K562 (cell line): ENCODE data around the gene ASRGL1. TPM values are rescaled to one million over a fixed set of nuclear protein-coding genes. Genes with fewer than 3 reads are reported as not detected.
"Not testable (repeated sequence)": the region's sequence is repeated elsewhere in the genome, so short reads cannot be mapped to it uniquely, and the experiment has no call there.

ENCODE experiments used
- ATAC-seq: fragments of 200-7000 bp; cut with Tn5 transposase; 3 replicates; pipeline ENCODE4 v1.9.1; 2020; ENCODE audit warnings: moderate library complexity
- BruUV-seq: library from RNA; stranded (reverse); fragments of 400-500 nt; replicated peaks from 2 replicates; lab custom pipeline; 2021; lab: Mats Ljungman, UMichigan
- CTCF ChIA-PET: fragments of 300-600 bp; formaldehyde crosslinking; extraction: SDS; loops from one replicate; lab custom pipeline; 2021; ENCODE audit warnings: low intra/inter-chr PET ratio; lab: Yijun Ruan, JAX
- POLR2A ChIA-PET: fragments of 300-600, 350-650 bp; sonication (Branson Sonifier 250); formaldehyde crosslinking; extraction: SDS; loops from one replicate; lab custom pipeline; 2021; ENCODE audit warnings: antibody characterized with exemption, inconsistent platforms; lab: Yijun Ruan, JAX
- DNase-seq, 4 experiments: peaks; one replicate each; pipeline versions ENCODE4 v3.0.0 to v3.0.0-alpha.2; 2011 to 2018; ENCODE audit warnings: low spot score in 3 of 4, mixed read lengths in 3 of 4; ENCODE audit errors: extremely low read depth in 1 of 4
- FAIRE-seq: peaks from 2 replicates; lab custom pipeline; 2011; peaks lifted over from hg19 to GRCh38; lab: Jason Lieb, UNC
- H2AFZ ChIP-seq: 2 replicates; pipeline ENCODE4 v1.6.0; 2011; ENCODE audit warnings: low read depth, low read length, control low read depth, inconsistent platforms
- H3K27ac ChIP-seq: fragments of 200-600 bp; 3 replicates; pipeline ENCODE4 v1.8.0; 2011; ENCODE audit warnings: low read depth, mild to moderate bottlenecking, control low read depth, inconsistent platforms, low read length, moderate library complexity, mixed read lengths; ENCODE audit errors: extremely low read depth
- H3K27me3 ChIP-seq, 2 experiments: fragments of 300-600 bp in 1 of 2; 2 replicates in 1 of 2; 3 replicates in 1 of 2; pipeline versions ENCODE4 v1.6.0 to v1.8.0; 2011; ENCODE audit warnings: inconsistent platforms in 2 of 2, low read length in 2 of 2, mild to moderate bottlenecking in 1 of 2, mixed read lengths in 1 of 2, moderate library complexity in 1 of 2; ENCODE audit not compliant: control insufficient read depth in 2 of 2, insufficient read depth in 2 of 2
- H3K36me3 ChIP-seq: fragments of 300-600 bp; 3 replicates; pipeline ENCODE4 v1.8.0; 2011; ENCODE audit warnings: mild to moderate bottlenecking, low read length, inconsistent platforms; ENCODE audit not compliant: control insufficient read depth, insufficient read depth
- H3K4me1 ChIP-seq, 2 experiments: fragments of 200-600 bp in 1 of 2; replicated peaks in 1 of 2; 2 replicates in 1 of 2; 3 replicates in 1 of 2; pipeline versions ENCODE4 v1.5.1 to v1.8.0; 2011; ENCODE audit warnings: inconsistent platforms in 2 of 2, low read length in 2 of 2, mild to moderate bottlenecking in 1 of 2, mixed read lengths in 1 of 2, moderate library complexity in 1 of 2; ENCODE audit not compliant: control insufficient read depth in 2 of 2, insufficient read depth in 2 of 2
- H3K4me2 ChIP-seq: 2 replicates; pipeline ENCODE4 v1.6.1; 2011; ENCODE audit warnings: low read length, control low read depth, inconsistent platforms, mixed read lengths; ENCODE audit not compliant: insufficient read depth
- H3K4me3 ChIP-seq: fragments of 200-600 bp; sonication (generic), shearing (Covaris generic); 2 replicates; pipeline ENCODE4 v1.5.1; 2016; ENCODE audit warnings: control low read depth, inconsistent platforms
- H3K79me2 ChIP-seq: fragments of 200-600 bp; 3 replicates; pipeline ENCODE4 v1.8.0; 2011; ENCODE audit warnings: low read length, inconsistent platforms; ENCODE audit not compliant: control insufficient read depth, insufficient read depth
- H3K9ac ChIP-seq, 2 experiments: 2 replicates each; pipeline versions ENCODE4 v1.6.0 to v1.6.1; 2011; ENCODE audit warnings: low read depth in 2 of 2, low read length in 2 of 2, control low read depth in 1 of 2, inconsistent platforms in 1 of 2, mild to moderate bottlenecking in 1 of 2, mixed read lengths in 1 of 2; ENCODE audit not compliant: insufficient read depth in 1 of 2
- H3K9me1 ChIP-seq: one replicate; pipeline ENCODE4 v1.6.0; 2011; ENCODE audit warnings: inconsistent platforms, mild to moderate bottlenecking, low read length, moderate library complexity; ENCODE audit not compliant: control insufficient read depth, insufficient read depth
- H3K9me3 ChIP-seq: replicated peaks from 2 replicates; pipeline ENCODE4 v1.5.1; 2011; ENCODE audit warnings: low read depth, low read length, inconsistent platforms; ENCODE audit not compliant: control insufficient read depth, insufficient read depth
- H4K20me1 ChIP-seq: replicated peaks from 2 replicates; pipeline ENCODE4 v1.6.1; 2011; ENCODE audit warnings: low read length, inconsistent platforms, mixed read lengths; ENCODE audit not compliant: control insufficient read depth, insufficient read depth
- ARID2 ChIP-seq: fragments of 450-650 bp; IDR thresholded peaks from 2 replicates; pipeline ENCODE4 v1.6.1; 2017; ENCODE audit warnings: antibody characterized with exemption, mild to moderate bottlenecking
- ATF1 ChIP-seq, 2 experiments: fragments of 450-650 bp in 1 of 2; IDR thresholded peaks; 2 replicates each; pipeline ENCODE4 v1.6.1; 2016; ENCODE audit warnings: missing compliant biosample characterization in 1 of 2, missing genetic modification characterization in 1 of 2
- CTBP1 ChIP-seq: fragments of 450-650 bp; IDR thresholded peaks from 2 replicates; pipeline ENCODE4 v1.6.1; 2016; ENCODE audit warnings: borderline replicate concordance
- EGR1 ChIP-seq: fragments of 450-650 bp; conservative IDR thresholded peaks from 2 replicates; pipeline ENCODE4 v1.6.1; 2017; ENCODE audit warnings: mild to moderate bottlenecking
- ILF3 ChIP-seq: fragments of 450-650 bp; IDR thresholded peaks from 2 replicates; pipeline ENCODE4 v1.6.1; 2018; ENCODE audit warnings: antibody characterized with exemption, mild to moderate bottlenecking, moderate library complexity, borderline replicate concordance
- L3MBTL2 ChIP-seq: fragments of 450-650 bp; IDR thresholded peaks from 2 replicates; pipeline ENCODE4 v1.6.1; 2016; ENCODE audit warnings: mild to moderate bottlenecking, moderate library complexity
- NFIC ChIP-seq: fragments of 450-650 bp; IDR thresholded peaks from 2 replicates; pipeline ENCODE4 v1.6.1; 2017; ENCODE audit warnings: mild to moderate bottlenecking, inconsistent platforms
- NR2C2 ChIP-seq, 2 experiments: fragments of 200-800 bp in 1 of 2; sonication (Bioruptor generic) in 1 of 2; sonication (generic) in 1 of 2; formaldehyde crosslinking in 1 of 2; IDR thresholded peaks; 2 replicates each; pipeline versions ENCODE4 v1.6.1 to v1.8.0; 2016 to 2022; ENCODE audit warnings: mild to moderate bottlenecking in 1 of 2, missing compliant biosample characterization in 1 of 2, missing genetic modification characterization in 1 of 2, missing genetic modification reagents in 1 of 2
- RAD21 ChIP-seq, 2 experiments: fragments of 250-450 bp in 1 of 2; fragments of 450-650 bp in 1 of 2; sonication (Bioruptor Pico) in 1 of 2; formaldehyde crosslinking in 1 of 2; IDR thresholded peaks in 1 of 2; conservative IDR thresholded peaks in 1 of 2; 2 replicates each; pipeline versions ENCODE4 v1.4.0 to v1.8.0; 2020 to 2022; ENCODE audit warnings: mild to moderate bottlenecking in 2 of 2, moderate library complexity in 1 of 2
- STAG1 ChIP-seq: sonication (generic); formaldehyde crosslinking; IDR thresholded peaks from 2 replicates; pipeline ENCODE4 v1.5.0; 2020; ENCODE audit warnings: missing genetic modification reagents, borderline replicate concordance
- WGBS: fragments of 100-300 bp; shearing (Covaris generic); methylation state at CpG from one replicate; pipeline ENCODE4 v1.1.6; 2016; ENCODE audit warnings: low coverage, mixed read lengths; ENCODE audit not compliant: insufficient coverage; ENCODE audit errors: missing lambda C conversion rate; 5-methylcytosine and 5-hydroxymethylcytosine counted together
- in situ Hi-C: fragments of 300-500 bp; cut with MboI; formaldehyde crosslinking; loops from 4 replicates; pipeline ENCODE4 v1.15.0; 2018; ENCODE audit warnings: inconsistent platforms, mixed read lengths
- intact Hi-C: fragments of 100-400 bp; cut with micrococcal nuclease; formaldehyde crosslinking; loops from 2 replicates; pipeline ENCODE4 v1.14.2; 2022
- polyA plus RNA-seq, 8 experiments: library from polyadenylated mRNA; depleted of rRNA in 4 of 8; stranded (reverse) in 5 of 8; unstranded in 3 of 8; fragments of >200 nt; fragmentation: Nextera tagmentation in 2 of 8; fragmentation: Illumina TruSeq in 1 of 8; extraction: Ambion mirVana in 2 of 8; extraction: Trizol in 1 of 8; gene quantifications; 2 replicates each; pipeline versions ENCODE4 v1.2.1 to v1.2.3, GENCODE V29; 2011 to 2014; ENCODE audit warnings: inconsistent platforms in 1 of 8, missing spikeins in 1 of 8
- total RNA-seq, 7 experiments: library from RNA; depleted of rRNA in 6 of 7; stranded (reverse); fragments of >200 nt in 6 of 7; fragmentation: Illumina TruSeq in 2 of 7; extraction: Trizol in 2 of 7; gene quantifications; 2 replicates each; pipeline versions ENCODE4 v1.2.1 to v1.2.3, GENCODE V29; 2011 to 2021; ENCODE audit warnings: low replicate concordance in 1 of 7
- TF ChIP-seq, protein P1 (sequence below): IDR thresholded peaks from 2 replicates; pipeline ENCODE4 v1.6.1; 2012; ENCODE audit warnings: low read depth, low read length, improper control_type of control experiment, borderline replicate concordance

The ASRGL1 gene
- total and polyA plus RNA-seq, 9 of the 15 experiments (the other 6 are each of a cell fraction or from before 2014, with no cell fraction given) = 3.1 to 23.0 (median 11.2) TPM

- DNase-seq (peak; percentile 70 to 84 (median 72)), FAIRE-seq (peak; percentile 32), ATAC-seq (peak; percentile 95)
- in situ Hi-C loops = loop anchor here (25.0 kb wide), 2 partner anchors 481 to 631 kb away; partner anchors contain the start of gene SLC22A8
- intact Hi-C loops = loop anchor here (1.0 to 5.0 kb wide), 3 partner anchors 12 to 641 kb away; no protein-coding TSS in a partner anchor
- CTCF ChIA-PET = interaction anchor here (0.7 to 2.0 kb wide), 10 partner anchors 12 to 644 kb away, joined by 3 to 8 read pairs (median 4); no protein-coding TSS in a partner anchor
- H3K9ac ChIP-seq; BruUV-seq; POLR2A ChIA-PET; H3K36me3 ChIP-seq; H3K9me1 ChIP-seq; H3K27me3 ChIP-seq; H3K27ac ChIP-seq; H3K4me1 ChIP-seq; H4K20me1 ChIP-seq; H3K9me3 ChIP-seq; H3K4me3 ChIP-seq; H3K4me2 ChIP-seq; H3K79me2 ChIP-seq; TF ChIP-seq NR2C2 (tag; IDR thresholded peaks at IDR 0.05); ATF1 (CRISPR knock-in tag; IDR thresholded peaks at IDR 0.05): not testable (repeated sequence)
- peak overlapping the region; percentile 36; the same call in 1 of the 2 replicates for H2AFZ ChIP-seq
- under 1% methylated on average over 12 of the region's 12 CpGs for WGBS
- TF ChIP-seq EGR1 (peak; percentile 40), NFIC (0 out of 2 replicates have a peak, but pooled peaks have one; percentile 4), ARID2 (0 out of 2 replicates have a peak, but pooled peaks have one; percentile 10), CTBP1 (peak; percentile 15; the same call in 1 of the 2 replicates), NR2C2 (CRISPR knock-in tag; IDR thresholded peaks at IDR 0.05) (0 out of 2 replicates have a peak, but pooled peaks have one; percentile 22), L3MBTL2 (0 out of 2 replicates have a peak, but pooled peaks have one; percentile 23), ILF3 (0 out of 2 replicates have a peak, but pooled peaks have one; percentile 35), STAG1 (peak; percentile 82; the same call in 1 of the 2 replicates), RAD21 (CRISPR knock-in tag; conservative IDR thresholded peaks at IDR 0.05 in 1 of 2, IDR thresholded peaks at IDR 0.05 in 1 of 2) (peak; percentile 85 to 87), ATF1 (tag; IDR thresholded peaks at IDR 0.05) (0 out of 2 replicates have a peak, but pooled peaks have one; percentile 9)
- TF ChIP-seq, protein P1, sequence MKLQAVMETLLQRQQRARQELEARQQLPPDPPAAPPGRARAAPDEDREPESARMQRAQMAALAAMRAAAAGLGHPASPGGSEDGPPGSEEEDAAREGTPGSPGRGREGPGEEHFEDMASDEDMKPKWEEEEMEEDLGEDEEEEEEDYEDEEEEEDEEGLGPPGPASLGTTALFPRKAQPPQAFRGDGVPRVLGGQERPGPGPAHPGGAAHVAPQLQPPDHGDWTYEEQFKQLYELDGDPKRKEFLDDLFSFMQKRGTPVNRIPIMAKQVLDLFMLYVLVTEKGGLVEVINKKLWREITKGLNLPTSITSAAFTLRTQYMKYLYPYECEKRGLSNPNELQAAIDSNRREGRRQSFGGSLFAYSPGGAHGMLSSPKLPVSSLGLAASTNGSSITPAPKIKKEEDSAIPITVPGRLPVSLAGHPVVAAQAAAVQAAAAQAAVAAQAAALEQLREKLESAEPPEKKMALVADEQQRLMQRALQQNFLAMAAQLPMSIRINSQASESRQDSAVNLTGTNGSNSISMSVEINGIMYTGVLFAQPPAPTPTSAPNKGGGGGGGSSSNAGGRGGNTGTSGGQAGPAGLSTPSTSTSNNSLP = peak; percentile 84; the same call in 1 of the 2 replicates
These were observed 43.6 kb downstream of the ASRGL1 start for GRCh38 chr11:62380821-62381245.
